ENCODE measurements around the gene SPRYD4. TPM values are rescaled to one million over a fixed set of nuclear protein-coding genes. Genes with fewer than 3 reads are reported as not detected.

SPRYD4 gene
- total RNA-seq, 1 experiment from 2014 or later: 3.3 TPM

DNA sequence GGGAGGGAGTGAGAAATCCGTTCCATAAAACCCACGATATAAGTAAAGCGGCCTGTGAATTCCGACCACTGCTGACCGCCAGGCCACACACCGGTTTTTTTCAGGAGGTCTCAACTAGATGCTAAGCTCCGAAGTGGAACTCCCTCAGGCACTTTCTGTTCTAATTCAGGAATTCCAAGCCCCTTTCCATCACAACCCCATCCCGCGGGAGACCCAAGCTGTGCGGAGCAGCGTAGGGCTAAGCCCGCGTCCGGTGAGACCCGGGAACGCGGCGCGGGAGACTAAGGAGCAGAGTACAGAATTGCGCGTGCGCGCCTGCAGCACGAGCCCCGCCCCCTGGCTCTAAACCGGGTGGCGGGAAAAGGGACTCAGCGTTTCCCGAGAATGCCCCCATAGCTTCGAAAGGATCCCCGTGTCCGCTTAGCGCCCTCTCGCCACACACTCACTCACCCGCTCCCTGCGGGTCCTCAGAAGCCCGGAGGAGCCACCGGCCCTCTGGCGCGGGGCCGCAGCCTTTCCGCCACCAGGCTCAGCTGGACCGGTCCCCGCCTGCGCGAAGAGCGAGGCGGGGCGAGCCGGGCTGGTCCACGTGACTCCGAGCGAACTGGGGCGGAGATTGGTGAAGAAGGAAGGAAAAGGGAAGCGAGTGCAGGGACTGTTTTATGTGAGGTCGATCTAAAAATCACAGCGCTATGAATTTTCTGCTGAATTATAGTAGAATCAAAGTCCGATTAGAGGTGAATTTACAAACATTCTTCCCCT, 19.3 kb upstream of the SPRYD4 start, which contains the start of gene TIMELESS:
TSS of gene TIMELESS (minus strand) at position 567 of the 762 bp plus-strand sequence. CDS start 15,256 bp downstream, outside the sequence.
- no peaks in the 10 kb centered on the region for H3K9me2 ChIP-seq (ENCODE audit: insufficient read depth)
- peaks cover 9% of the 10 kb centered on the region for H3F3A ChIP-seq (ENCODE audit: insufficient read depth, low read depth)
- DNase-seq: peak; percentile 72 to 85
- peak within 1 kb of the TSS; percentile 89 for H3K4me3 ChIP-seq
- H3K4me1 ChIP-seq (replicated peaks; ENCODE audit: insufficient read depth): no peaks in the 10 kb centered on the region; the same call in 1 of the 2 replicates
- TF ChIP-seq EZH2 (IDR thresholded peaks at IDR 0.05; ENCODE audit: low read depth): no peak
- TF ChIP-seq, protein P1, sequence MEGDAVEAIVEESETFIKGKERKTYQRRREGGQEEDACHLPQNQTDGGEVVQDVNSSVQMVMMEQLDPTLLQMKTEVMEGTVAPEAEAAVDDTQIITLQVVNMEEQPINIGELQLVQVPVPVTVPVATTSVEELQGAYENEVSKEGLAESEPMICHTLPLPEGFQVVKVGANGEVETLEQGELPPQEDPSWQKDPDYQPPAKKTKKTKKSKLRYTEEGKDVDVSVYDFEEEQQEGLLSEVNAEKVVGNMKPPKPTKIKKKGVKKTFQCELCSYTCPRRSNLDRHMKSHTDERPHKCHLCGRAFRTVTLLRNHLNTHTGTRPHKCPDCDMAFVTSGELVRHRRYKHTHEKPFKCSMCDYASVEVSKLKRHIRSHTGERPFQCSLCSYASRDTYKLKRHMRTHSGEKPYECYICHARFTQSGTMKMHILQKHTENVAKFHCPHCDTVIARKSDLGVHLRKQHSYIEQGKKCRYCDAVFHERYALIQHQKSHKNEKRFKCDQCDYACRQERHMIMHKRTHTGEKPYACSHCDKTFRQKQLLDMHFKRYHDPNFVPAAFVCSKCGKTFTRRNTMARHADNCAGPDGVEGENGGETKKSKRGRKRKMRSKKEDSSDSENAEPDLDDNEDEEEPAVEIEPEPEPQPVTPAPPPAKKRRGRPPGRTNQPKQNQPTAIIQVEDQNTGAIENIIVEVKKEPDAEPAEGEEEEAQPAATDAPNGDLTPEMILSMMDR (conservative IDR thresholded peaks at IDR 0.05): no peak
- peaks cover 16% of the 10 kb centered on the region for H3K79me2 ChIP-seq (ENCODE audit: low read depth)
- intact Hi-C loops (cut with micrococcal nuclease; ENCODE audit: unreplicated experiment): loop anchor here (1.0 kb wide), 1 partner anchor 345 kb away; the partner anchor contains the start of gene PA2G4
- H3K9me3 ChIP-seq (ENCODE audit: insufficient read depth, low read depth): 0 out of 2 replicates have a peak, but pooled peaks cover 5% of the 10 kb centered on the region
- H4K20me1 ChIP-seq (ENCODE audit: insufficient read depth): no peaks in the 10 kb centered on the region
- H3K4me2 ChIP-seq: peak within 1 kb of the TSS; percentile 82
- no peaks in the 10 kb centered on the region for H3K27me3 ChIP-seq (ENCODE audit: insufficient read depth, low read depth)
- POLR2A ChIA-PET (ENCODE audit: unreplicated experiment): interaction anchor here (0.6 to 1.0 kb wide), 3 partner anchors 89 to 489 kb away, joined by 4 to 15 read pairs (median 5); partner anchors contain the start of gene STAT2
- CTCF ChIA-PET: interaction anchor here (0.6 to 1.7 kb wide), 5 partner anchors 10 to 259 kb away, joined by 3 to 11 read pairs (median 6); partner anchors contain the start of genes RBMS2 and SPRYD4
- peak within 1 kb of the TSS; percentile 91 for H2AFZ ChIP-seq
- H3K36me3 ChIP-seq (ENCODE audit: low read depth): no peaks in the 10 kb centered on the region
- peak within 1 kb of the TSS; percentile 57 for H3K27ac ChIP-seq
- TSS peak; percentile 42 for BruUV-seq (replicated peaks)

DNA sequence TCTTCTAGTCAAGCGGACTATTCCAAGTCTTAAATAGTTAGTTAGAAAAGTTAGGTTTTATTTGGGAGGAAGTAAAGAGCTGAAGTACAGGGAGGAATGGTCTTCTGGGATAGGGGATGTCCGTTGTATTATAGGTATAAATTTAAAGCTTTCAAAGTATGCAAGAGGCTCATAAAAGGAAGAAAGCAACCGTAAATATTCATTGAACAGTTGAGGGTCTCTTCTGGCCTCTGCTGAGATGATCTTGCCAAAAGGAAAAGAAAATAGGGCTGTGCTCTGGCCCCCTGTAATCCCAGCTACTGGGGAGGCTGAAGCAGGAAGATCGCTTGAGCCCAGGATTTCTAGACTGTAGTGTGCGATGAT, 18.8 kb upstream of the SPRYD4 start:
- BruUV-seq (replicated peaks): TSS peak; percentile 97

GRCh38 chr12:56450241-56450640, 18.1 kb upstream of the SPRYD4 start:
- no peaks in the 10 kb centered on the region for H4K20me1 ChIP-seq (ENCODE audit: insufficient read depth)
- BruUV-seq (replicated peaks): no TSS peak
- no peaks in the 10 kb centered on the region for H3K9me2 ChIP-seq (ENCODE audit: insufficient read depth)
- peaks cover 16% of the 10 kb centered on the region for H3K79me2 ChIP-seq (ENCODE audit: low read depth)
- peak overlapping the region; percentile 82 for H3K4me2 ChIP-seq
- no peak for DNase-seq
- no peak overlapping the region for H3K27ac ChIP-seq
- TF ChIP-seq EZH2 (IDR thresholded peaks at IDR 0.05; ENCODE audit: low read depth): no peak
- TF ChIP-seq, protein P1 (conservative IDR thresholded peaks at IDR 0.05): no peak
- H3F3A ChIP-seq (ENCODE audit: insufficient read depth, low read depth): peaks cover 6% of the 10 kb centered on the region
- intact Hi-C loops (cut with micrococcal nuclease; ENCODE audit: unreplicated experiment): no loop called here
- H3K27me3 ChIP-seq (ENCODE audit: insufficient read depth, low read depth): no peaks in the 10 kb centered on the region
- H3K4me3 ChIP-seq: no peak overlapping the region; the same call in 1 of the 2 replicates
- H3K4me1 ChIP-seq (replicated peaks; ENCODE audit: insufficient read depth): no peaks in the 10 kb centered on the region; the same call in 1 of the 2 replicates
- 0 out of 2 replicates have a peak overlapping the region, but pooled peaks have one; percentile 91 for H2AFZ ChIP-seq
- ChIA-PET CTCF (interaction anchor here (0.6 to 1.7 kb wide), 5 partner anchors 8 to 262 kb away, joined by 4 to 12 read pairs (median 5); no protein-coding TSS in a partner anchor), POLR2A (ENCODE audit: unreplicated experiment) (interaction anchor here (0.5 kb wide), 1 partner anchor 1481 kb away, joined by 4 read pairs; no protein-coding TSS in a partner anchor)
- no peaks in the 10 kb centered on the region for H3K36me3 ChIP-seq (ENCODE audit: low read depth)
- no peaks in the 10 kb centered on the region for H3K9me3 ChIP-seq (ENCODE audit: insufficient read depth, low read depth)

More for the DNA sequence above, 18.8 kb upstream of the SPRYD4 start:
- CTCF ChIA-PET: interaction anchor here (0.6 to 1.7 kb wide), 5 partner anchors 10 to 260 kb away, joined by 3 to 11 read pairs (median 6); partner anchors contain the start of genes RBMS2 and SPRYD4
- Histone ChIP-seq H3K27ac (peak overlapping the region; percentile 57), H3K27me3 (ENCODE audit: insufficient read depth, low read depth) (no peaks in the 10 kb centered on the region), H3K9me3 (ENCODE audit: insufficient read depth, low read depth) (no peaks in the 10 kb centered on the region), H3K4me2 (peak overlapping the region; percentile 82), H3K36me3 (ENCODE audit: low read depth) (no peaks in the 10 kb centered on the region), H3K4me3 (peak overlapping the region; percentile 89), H3K9me2 (ENCODE audit: insufficient read depth) (no peaks in the 10 kb centered on the region), H4K20me1 (ENCODE audit: insufficient read depth) (no peaks in the 10 kb centered on the region), H2AFZ (peak overlapping the region; percentile 91), H3K79me2 (ENCODE audit: low read depth) (peaks cover 16% of the 10 kb centered on the region), H3K4me1 (replicated peaks; ENCODE audit: insufficient read depth) (no peaks in the 10 kb centered on the region; the same call in 1 of the 2 replicates), H3F3A (ENCODE audit: insufficient read depth, low read depth) (peaks cover 6% of the 10 kb centered on the region)
- no peak for DNase-seq
- intact Hi-C loops (cut with micrococcal nuclease; ENCODE audit: unreplicated experiment): loop anchor here (1.0 kb wide), 1 partner anchor 345 kb away; the partner anchor contains the start of gene PA2G4
- TF ChIP-seq, protein P1 (conservative IDR thresholded peaks at IDR 0.05): no peak
- no peak for TF ChIP-seq EZH2 (IDR thresholded peaks at IDR 0.05; ENCODE audit: low read depth)
- POLR2A ChIA-PET (ENCODE audit: unreplicated experiment): interaction anchor here (0.6 to 1.0 kb wide), 2 partner anchors 89 to 213 kb away, joined by 4 to 15 read pairs; partner anchors contain the start of gene STAT2

All from PC-9 (cell line).